Spleen (tissue), 11 donors: ENCODE results near the gene TYRO3. TPM values are rescaled to one million over a fixed set of nuclear protein-coding genes. Genes with fewer than 3 reads are reported as not detected.

Source experiments
- DNase-seq: peaks from one replicate; pipeline ENCODE4 v3.0.0-alpha.2; 2020
- H3K27ac ChIP-seq, 8 donors: fragments of 200-600 bp; sonication (generic) in 7 of 8; 1 replicate in 4 of 8; 2 replicates in 4 of 8; pipeline versions ENCODE4 v1.5.0 to v1.8.0; 2016 to 2021; ENCODE audit warnings: inconsistent platforms in 4 of 8, mild to moderate bottlenecking in 4 of 8, moderate library complexity in 1 of 8
- H3K27me3 ChIP-seq, 7 donors: fragments of 200-600 bp; sonication (generic) in 6 of 7; replicated peaks in 1 of 7; 1 replicate in 4 of 7; 2 replicates in 3 of 7; pipeline versions ENCODE4 v1.5.0 to v1.8.0; 2016 to 2021; ENCODE audit warnings: inconsistent platforms in 3 of 7, mild to moderate bottlenecking in 1 of 7
- H3K36me3 ChIP-seq, 6 donors: fragments of 200-600 bp; sonication (generic) in 5 of 6; 1 replicate in 4 of 6; 2 replicates in 2 of 6; pipeline versions ENCODE4 v1.5.0 to v1.8.0; 2016 to 2021; ENCODE audit warnings: inconsistent platforms in 2 of 6
- H3K4me1 ChIP-seq, 6 donors: fragments of 200-600 bp; sonication (generic) in 5 of 6; 1 replicate in 3 of 6; 2 replicates in 3 of 6; pipeline versions ENCODE4 v1.5.0 to v1.8.0; 2016 to 2021; ENCODE audit warnings: inconsistent platforms in 3 of 6
- H3K4me3 ChIP-seq, 8 donors: fragments of 200-600 bp; sonication (generic) in 7 of 8; 1 replicate in 4 of 8; 2 replicates in 4 of 8; pipeline versions ENCODE4 v1.5.0 to v1.8.0; 2016 to 2021; ENCODE audit warnings: inconsistent platforms in 4 of 8, mild to moderate bottlenecking in 4 of 8, moderate library complexity in 2 of 8
- H3K9me3 ChIP-seq, 8 donors: fragments of 200-600 bp; sonication (generic) in 7 of 8; 1 replicate in 4 of 8; 2 replicates in 4 of 8; pipeline versions ENCODE4 v1.5.0 to v1.8.0; 2016 to 2021; ENCODE audit warnings: inconsistent platforms in 4 of 8
- CTCF ChIP-seq, 11 experiments: fragments of 200-600 bp in 7 of 11; fragments of 450-650 bp in 4 of 11; sonication (generic) in 4 of 11; IDR thresholded peaks in 8 of 11; conservative IDR thresholded peaks in 3 of 11; 1 replicate in 7 of 11; 2 replicates in 4 of 11; pipeline versions ENCODE4 v1.4.0 to v1.8.0; 2016 to 2021; ENCODE audit warnings: antibody characterized with exemption in 11 of 11, inconsistent platforms in 4 of 11, mild to moderate bottlenecking in 1 of 11
- POLR2A ChIP-seq, 3 donors: fragments of 450-650 bp; IDR thresholded peaks; one replicate each; pipeline ENCODE4 v1.5.1; 2017; ENCODE audit warnings: antibody characterized with exemption in 3 of 3, mild to moderate bottlenecking in 1 of 3
- POLR2AphosphoS5 ChIP-seq, 3 donors: sonication (generic); formaldehyde crosslinking; IDR thresholded peaks; one replicate each; pipeline ENCODE4 v1.5.1; 2017; ENCODE audit warnings: antibody characterized with exemption in 3 of 3
- WGBS, 5 donors: extraction: QIAGEN DNeasy Blood & Tissue Kit in 3 of 5; methylation state at CpG; one replicate each; pipeline versions ENCODE4 v1.1.5 to v1.1.7; 2013 to 2018; 5-methylcytosine and 5-hydroxymethylcytosine counted together
- intact Hi-C: fragments of 100-400 bp; cut with DNase I; formaldehyde crosslinking; loops from one replicate; pipeline ENCODE4 v1.15.0; 2023; ENCODE audit warnings: low total_unique reads
- polyA plus RNA-seq, 3 donors: library from polyadenylated mRNA; stranded (reverse); fragments of 200-250 nt; gene quantifications; one replicate each; pipeline ENCODE4 v1.2.1, GENCODE V29; 2013
- total RNA-seq, 7 donors: library from RNA; depleted of rRNA in 3 of 7; stranded (reverse); fragments of >200 nt in 3 of 7; fragmentation: NEBNext Ultra II Directional in 4 of 7; extraction: Animal tissue kit (Norgen Biotek cat#: 25700) in 4 of 7; gene quantifications; one replicate each; pipeline versions ENCODE4 v1.1.0 to v1.2.1, GENCODE V29; 2016 to 2021
- donor health status: healthy with polysubstance abuse.
- donor health status: DM: no; HTN: no; CAD: no; lungs with moderate emphysema.
- donor health status: DM: no; HTN: no; CAD: no.
- donor health status: Bipolar disorder and iron deficiency.
- donor health status: healthy.
- donor health status: DM: no; HTN: no; CAD: no.
- donor health status: DM: yes; HTN: yes; CAD: no.

TYRO3 gene
- total and polyA plus RNA-seq, 10 donors: 2.6 to 36.2 (median 19.4) TPM

- 51 to 72% (median 63%) methylated on average over 15 of the region's 15 CpGs for WGBS, 5 donors
- Histone ChIP-seq H3K27ac (peak overlapping the region in 6 of 8 donors; percentile 76 to 84 (median 79)), H3K4me3 (peak overlapping the region; percentile 46 to 93 (median 86)), H3K36me3 (no peaks in the 10 kb centered on the region), H3K4me1 (peaks cover 6 to 28% (median 13%) of the 10 kb centered on the region in 6 donors), H3K9me3 (no peaks in the 10 kb centered on the region), H3K27me3 (no peaks in the 10 kb centered on the region)
- intact Hi-C loops: no loop called here
- TF ChIP-seq POLR2A (IDR thresholded peaks at IDR 0.05) (no peak), CTCF (IDR thresholded peaks at IDR 0.05 in 8 of 11, conservative IDR thresholded peaks at IDR 0.05 in 3 of 11) (no peak), POLR2AphosphoS5 (IDR thresholded peaks at IDR 0.05) (no peak)
- DNase-seq: peak; percentile 78
Measured at GRCh38 chr15:41544650-41545015, 14.4 kb upstream of the TYRO3 start.

DNA sequence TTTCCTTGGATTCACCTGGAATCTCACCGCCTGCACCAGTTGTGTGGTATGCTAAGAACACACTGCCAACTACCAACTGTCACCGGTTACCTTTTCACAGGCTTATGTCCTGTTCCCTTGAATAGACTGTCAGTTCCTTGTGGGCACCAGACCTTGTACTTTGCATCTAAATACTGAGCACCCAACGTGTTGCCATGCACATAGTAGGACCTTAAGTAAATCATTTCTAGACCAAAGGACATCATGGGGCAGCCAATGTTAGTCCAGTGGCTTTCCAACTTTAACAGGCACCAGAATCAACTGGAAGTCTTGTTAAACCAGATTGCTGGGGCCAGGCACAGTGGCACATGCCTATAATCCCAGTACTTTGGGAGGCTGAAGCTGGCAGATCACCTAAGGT is 13.8 kb upstream of the TYRO3 start:
- Histone ChIP-seq H3K9me3 (no peaks in the 10 kb centered on the region), H3K27ac (no peak overlapping the region), H3K4me3 (no peak overlapping the region), H3K36me3 (no peaks in the 10 kb centered on the region), H3K27me3 (no peaks in the 10 kb centered on the region), H3K4me1 (peaks cover 6 to 28% (median 13%) of the 10 kb centered on the region in 6 donors)
- DNase-seq: no peak
- intact Hi-C loops: no loop called here
- TF ChIP-seq POLR2A (IDR thresholded peaks at IDR 0.05) (no peak), CTCF (IDR thresholded peaks at IDR 0.05 in 8 of 11, conservative IDR thresholded peaks at IDR 0.05 in 3 of 11) (no peak), POLR2AphosphoS5 (IDR thresholded peaks at IDR 0.05) (no peak)
- WGBS, 5 donors: 87 to 91% (median 90%) methylated on average over 3 of the region's 3 CpGs

DNA sequence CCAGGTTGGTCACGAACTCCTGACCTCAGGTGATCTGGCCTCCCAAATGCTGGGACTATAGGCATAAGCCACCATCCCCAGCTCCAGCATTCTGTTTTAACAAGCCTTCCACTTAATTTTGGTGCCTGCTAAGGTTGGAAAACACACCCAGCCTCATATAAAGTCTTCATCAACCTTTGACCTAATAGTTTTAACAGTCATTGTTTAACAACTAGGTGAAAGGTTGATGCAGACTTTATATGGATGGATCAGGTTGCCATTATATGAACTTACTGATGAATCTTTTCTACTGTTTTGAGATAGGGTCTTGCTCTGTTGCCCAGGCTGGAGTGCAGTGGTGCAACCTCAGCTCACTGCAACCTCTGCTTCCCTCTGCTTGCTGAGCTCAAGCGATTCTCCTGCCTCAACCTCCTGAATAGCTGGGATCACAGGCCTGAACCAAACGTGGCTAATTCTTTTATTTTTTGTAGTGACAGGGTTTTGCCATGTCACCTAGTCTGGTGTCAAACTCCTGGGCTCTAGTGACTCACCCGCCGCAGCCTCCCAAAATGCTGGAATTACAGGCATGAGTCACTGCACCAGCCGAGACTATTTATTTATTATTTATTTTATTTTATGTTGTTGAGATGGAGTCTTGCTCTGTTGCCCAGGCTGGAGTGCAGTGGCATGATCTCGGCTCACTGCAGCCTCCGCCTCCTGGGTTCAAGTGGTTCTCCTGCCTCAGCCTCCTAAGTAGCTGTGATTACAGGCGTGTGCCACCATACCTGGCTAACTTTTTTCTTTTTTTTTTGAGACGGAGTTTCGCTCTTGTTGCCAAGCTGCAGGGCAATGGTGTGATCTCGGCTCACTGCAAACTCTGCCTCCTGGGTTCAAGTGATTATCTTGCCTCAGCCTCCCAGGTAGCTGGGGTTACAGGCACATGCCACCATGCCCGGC is 11.9 kb upstream of the TYRO3 start:
- WGBS, 5 donors: 86 to 92% (median 90%) methylated on average over 13 of the region's 13 CpGs
- H3K4me1 ChIP-seq: peaks cover 6 to 28% (median 13%) of the 10 kb centered on the region in 6 donors
- no peak overlapping the region for H3K4me3 ChIP-seq
- no peak overlapping the region for H3K27ac ChIP-seq
- H3K36me3 ChIP-seq: no peaks in the 10 kb centered on the region
- TF ChIP-seq POLR2A (IDR thresholded peaks at IDR 0.05) (no peak), POLR2AphosphoS5 (IDR thresholded peaks at IDR 0.05) (no peak), CTCF (IDR thresholded peaks at IDR 0.05 in 8 of 11, conservative IDR thresholded peaks at IDR 0.05 in 3 of 11) (no peak)
- intact Hi-C loops: no loop called here
- no peak for DNase-seq
- H3K9me3 ChIP-seq: no peaks in the 10 kb centered on the region
- H3K27me3 ChIP-seq: no peaks in the 10 kb centered on the region

DNA sequence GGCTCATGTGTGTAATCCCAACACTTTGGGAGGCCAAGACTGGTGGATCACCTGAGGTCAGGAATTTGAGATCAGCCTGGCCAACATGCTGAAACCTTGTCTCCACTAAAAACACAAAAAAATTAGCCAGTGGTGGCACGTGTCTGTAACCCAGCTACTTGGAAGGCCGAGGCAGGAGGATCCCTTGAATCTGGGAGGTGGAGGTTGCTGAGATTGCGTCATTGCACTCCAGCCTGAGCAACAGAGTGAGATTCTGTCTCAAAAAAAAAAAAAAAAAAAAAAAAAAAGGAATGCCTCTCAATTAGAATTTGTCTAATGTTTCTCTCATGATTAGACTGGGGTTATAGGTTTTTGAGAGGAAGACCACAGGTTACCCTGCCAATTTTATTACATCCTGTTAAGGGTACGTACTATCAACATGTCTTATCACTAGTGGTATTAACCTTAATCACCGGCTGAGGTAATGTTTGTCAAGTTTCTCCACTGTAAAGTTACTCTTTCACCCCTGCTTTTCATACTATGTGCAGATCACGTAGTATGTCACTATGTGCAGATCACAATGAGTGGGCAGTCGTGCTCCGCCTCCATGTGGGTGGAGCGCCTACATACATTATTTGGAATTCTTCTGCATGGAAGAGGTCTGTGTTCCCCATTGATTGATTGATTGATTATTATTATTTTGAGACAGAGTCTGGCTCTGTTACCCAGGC is 8.8 kb upstream of the TYRO3 start:
- Histone ChIP-seq H3K4me3 (no peak overlapping the region), H3K4me1 (peaks cover 0 to 9% (median 4%) of the 10 kb centered on the region in 6 donors), H3K9me3 (no peaks in the 10 kb centered on the region), H3K27me3 (no peaks in the 10 kb centered on the region), H3K36me3 (no peaks in the 10 kb centered on the region), H3K27ac (no peak overlapping the region)
- TF ChIP-seq POLR2AphosphoS5 (IDR thresholded peaks at IDR 0.05) (no peak), POLR2A (IDR thresholded peaks at IDR 0.05) (no peak), CTCF (IDR thresholded peaks at IDR 0.05 in 8 of 11, conservative IDR thresholded peaks at IDR 0.05 in 3 of 11) (no peak)
- intact Hi-C loops: no loop called here
- no peak for DNase-seq
- WGBS, 5 donors: 84 to 93% (median 89%) methylated on average over 9 of the region's 9 CpGs
